Sigmoid colon (tissue), 4 donors: ENCODE results near the gene TRANK1.

Experiments
- CTCF ChIP-seq, 4 experiments: fragments of 450-650 bp in 3 of 4; fragments of 200-600 bp in 1 of 4; IDR thresholded peaks; one replicate each; pipeline ENCODE4 v1.5.1; 2016 to 2019; ENCODE audit warnings: antibody characterized with exemption in 4 of 4, mild to moderate bottlenecking in 3 of 4, moderate library complexity in 2 of 4
- EP300 ChIP-seq, 4 donors: sonication (generic); formaldehyde crosslinking; IDR thresholded peaks; one replicate each; pipeline ENCODE4 v1.6.1; 2017; ENCODE audit warnings: antibody characterized with exemption in 4 of 4
- POLR2A ChIP-seq, 2 donors: fragments of 450-650 bp; IDR thresholded peaks; one replicate each; pipeline ENCODE4 v1.6.1; 2016; ENCODE audit warnings: antibody characterized with exemption in 2 of 2, mild to moderate bottlenecking in 2 of 2, moderate library complexity in 2 of 2

- TF ChIP-seq CTCF (IDR thresholded peaks at IDR 0.05), result no peak
- TF ChIP-seq EP300 (IDR thresholded peaks at IDR 0.05), result no peak
- TF ChIP-seq POLR2A (IDR thresholded peaks at IDR 0.05), result no peak
These were observed 35.2 kb downstream of the TRANK1 start for GRCh38 chr3:36909666-36910065.
